ENCODE measurements around the gene AAMP. TPM values are rescaled to one million over a fixed set of nuclear protein-coding genes. Genes with fewer than 3 reads are reported as not detected.
A peak's percentile ranks its signal among the peaks of the same experiment; 100 is the strongest.

Gene AAMP
- total RNA-seq, 3 donors from 2014 or later (not counting 1 experiment from before 2014, with no cell fraction given) = 52.5 to 61.6 (median 60.0) TPM

- no peak for DNase-seq
- H3K36me3 Mint-ChIP-seq = peaks cover 2% of the 10 kb centered on the region
Measured at GRCh38 chr2:218260166-218260565, 9.8 kb downstream of the AAMP start.

DNA sequence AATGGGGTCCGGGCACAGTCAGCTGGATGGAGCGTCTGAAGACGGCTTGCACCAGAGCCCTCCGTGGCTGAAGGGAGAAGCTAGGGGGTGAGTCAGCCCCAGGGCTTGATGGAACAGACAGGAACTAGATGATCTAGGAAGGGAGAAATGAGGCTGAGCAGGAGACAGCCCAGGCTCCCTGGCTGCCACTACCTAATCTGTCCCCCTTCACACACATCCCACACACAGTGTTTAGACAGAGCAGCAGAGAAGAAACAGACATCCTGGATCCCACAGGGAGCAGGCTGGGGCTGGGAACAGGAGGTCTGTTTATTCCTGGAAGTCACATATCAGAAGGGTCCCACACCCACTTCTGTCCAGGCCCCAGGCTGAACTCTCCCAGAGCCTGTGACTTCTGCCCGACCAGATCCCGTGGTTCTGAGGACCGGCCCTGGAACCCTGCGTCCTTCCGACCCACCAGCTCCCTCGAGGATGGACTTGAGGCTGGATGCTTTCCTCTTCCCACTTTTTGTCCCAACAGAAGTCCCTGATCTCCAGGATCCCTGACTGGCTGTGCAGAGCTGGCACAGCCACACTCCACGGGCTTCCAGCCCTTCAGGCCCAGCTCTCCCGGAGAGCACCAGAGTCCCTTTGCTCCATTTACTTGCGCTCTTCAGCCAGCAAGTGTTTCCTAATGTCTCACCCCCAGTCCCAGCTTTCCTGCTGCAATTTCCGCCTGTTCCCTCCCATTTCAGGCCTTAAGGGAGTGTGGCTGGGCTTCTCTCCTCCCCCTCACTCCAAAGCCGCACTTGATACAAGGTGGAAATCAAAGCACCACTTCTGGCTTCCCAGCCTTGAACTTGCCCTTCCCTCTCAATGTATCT, 10.6 kb downstream of the AAMP start:
- TF ChIP-seq CTCF (IDR thresholded peaks at IDR 0.05) = no peak
- DNase-seq (no peak), ATAC-seq (no peak)
- H3K4me3 ChIP-seq (ENCODE audit: low read length) = no peak overlapping the region
- Mint-ChIP-seq H3K27ac (peak overlapping the region; percentile 70 to 90), H3K9me3 (no peaks in the 10 kb centered on the region), H3K4me1 (peaks cover 31 to 49% of the 10 kb centered on the region in 2 donors), H3K36me3 (peaks cover 8% of the 10 kb centered on the region), H3K27me3 (ENCODE audit: low read depth in 2 of 2) (no peaks in the 10 kb centered on the region), H3K4me3 (peak overlapping the region; percentile 17)
- H3K4me1 ChIP-seq (ENCODE audit: control insufficient read depth, insufficient read depth, low read length) = peaks cover 63% of the 10 kb centered on the region
- H3K27me3 ChIP-seq (ENCODE audit: control insufficient read depth, insufficient read depth, low read length) = no peaks in the 10 kb centered on the region
- 85% methylated on average over 15 of the region's 15 CpGs for WGBS (ENCODE audit: insufficient coverage)
- intact Hi-C loops (cut with micrococcal nuclease) = loop anchor here (5.0 kb wide), 1 partner anchor 37 kb away; no protein-coding TSS in a partner anchor
- H3K27ac ChIP-seq (ENCODE audit: low read length) = no peak overlapping the region
- peaks cover 36% of the 10 kb centered on the region for H3K36me3 ChIP-seq (ENCODE audit: control insufficient read depth, insufficient read depth, low read length)
- no peaks in the 10 kb centered on the region for H3K9me3 ChIP-seq (ENCODE audit: control insufficient read depth, insufficient read depth, low read length)

More at GRCh38 chr2:218260166-218260565, 9.8 kb downstream of the AAMP start:
- ATAC-seq = no peak
- TF ChIP-seq CTCF (IDR thresholded peaks at IDR 0.05) = no peak
- H3K9me3 ChIP-seq (ENCODE audit: control insufficient read depth, insufficient read depth, low read length) = no peaks in the 10 kb centered on the region
- Mint-ChIP-seq H3K27me3 (ENCODE audit: low read depth in 2 of 2) (no peaks in the 10 kb centered on the region), H3K4me3 (no peak overlapping the region), H3K27ac (peak overlapping the region; percentile 70 to 90), H3K9me3 (no peaks in the 10 kb centered on the region), H3K4me1 (peaks cover 26 to 45% of the 10 kb centered on the region in 2 donors)
- WGBS (ENCODE audit: insufficient coverage) = 89% methylated on average over 3 of the region's 5 CpGs
- no peak overlapping the region for H3K4me3 ChIP-seq (ENCODE audit: low read length)
- no peak overlapping the region for H3K27ac ChIP-seq (ENCODE audit: low read length)
- H3K27me3 ChIP-seq (ENCODE audit: control insufficient read depth, insufficient read depth, low read length) = no peaks in the 10 kb centered on the region
- peaks cover 69% of the 10 kb centered on the region for H3K4me1 ChIP-seq (ENCODE audit: control insufficient read depth, insufficient read depth, low read length)
- intact Hi-C loops (cut with micrococcal nuclease) = no loop called here
- peaks cover 36% of the 10 kb centered on the region for H3K36me3 ChIP-seq (ENCODE audit: control insufficient read depth, insufficient read depth, low read length)

DNA sequence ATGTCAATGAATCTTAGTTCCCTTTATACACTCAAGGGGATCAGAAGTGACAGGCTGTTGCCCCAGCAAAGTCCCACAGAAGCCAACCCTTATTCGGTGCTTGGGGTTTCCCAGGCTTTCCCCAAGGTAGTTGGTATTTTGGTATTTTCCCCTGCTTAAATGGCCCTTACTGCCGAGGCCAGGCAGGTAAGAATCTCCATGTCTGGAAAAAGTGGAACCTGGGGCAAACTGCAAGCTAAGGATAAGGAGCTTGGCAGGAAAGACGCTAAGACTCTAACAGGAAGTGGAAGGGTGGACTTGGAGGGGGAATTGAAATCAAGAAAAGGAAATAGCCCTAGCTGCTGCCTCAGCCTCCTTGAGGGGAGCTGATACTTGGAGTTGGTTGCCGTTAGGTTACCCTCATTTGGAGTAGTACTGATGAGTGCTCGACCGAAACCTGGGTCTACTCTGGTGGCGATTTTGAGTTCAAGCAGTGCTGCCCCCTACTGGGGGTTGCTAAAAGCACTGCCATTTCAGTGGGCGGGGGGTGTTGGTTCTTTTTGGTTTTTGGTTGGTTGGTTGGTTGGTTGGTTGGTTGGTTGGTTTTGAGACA, 12.5 kb downstream of the AAMP start:
- DNase-seq (peak; percentile 69 to 85), ATAC-seq (peak; percentile 82 to 92 (median 92))
- H3K27ac Mint-ChIP-seq = peak overlapping the region; percentile 90 to 92
- H3K4me1 Mint-ChIP-seq = peaks cover 24 to 41% of the 10 kb centered on the region in 2 donors
- peak; percentile 73 for TF ChIP-seq CTCF (IDR thresholded peaks at IDR 0.05)
- Histone ChIP-seq H3K9me3 (ENCODE audit: control insufficient read depth, insufficient read depth, low read length) (no peaks in the 10 kb centered on the region), H3K36me3 (ENCODE audit: control insufficient read depth, insufficient read depth, low read length) (peaks cover 41% of the 10 kb centered on the region), H3K4me3 (ENCODE audit: low read length) (no peak overlapping the region), H3K27me3 (ENCODE audit: control insufficient read depth, insufficient read depth, low read length) (no peaks in the 10 kb centered on the region), H3K27ac (ENCODE audit: low read length) (peak overlapping the region; percentile 53), H3K4me1 (ENCODE audit: control insufficient read depth, insufficient read depth, low read length) (peaks cover 54% of the 10 kb centered on the region)
- H3K36me3 Mint-ChIP-seq = peaks cover 23% of the 10 kb centered on the region
- peak overlapping the region; percentile 62 for H3K4me3 Mint-ChIP-seq
- no peaks in the 10 kb centered on the region for H3K9me3 Mint-ChIP-seq
- intact Hi-C loops (cut with micrococcal nuclease) = loop anchor here (1.0 to 5.0 kb wide), 3 partner anchors 35 to 88 kb away; no protein-coding TSS in a partner anchor
- WGBS (ENCODE audit: insufficient coverage) = 13% methylated on average over 8 of the region's 8 CpGs
- no peaks in the 10 kb centered on the region for H3K27me3 Mint-ChIP-seq (ENCODE audit: low read depth in 2 of 2)

Measured in natural killer cell (primary cell).